GM19455 (cell line): ENCODE data around the gene TEX22.

Experiments used
- ATAC-seq: cut with Tn5 transposase; IDR thresholded peaks from one replicate; pipeline ENCODE4 v1.9.1; 2021; ENCODE audit not compliant: unreplicated experiment

The TEX22 gene

DNA sequence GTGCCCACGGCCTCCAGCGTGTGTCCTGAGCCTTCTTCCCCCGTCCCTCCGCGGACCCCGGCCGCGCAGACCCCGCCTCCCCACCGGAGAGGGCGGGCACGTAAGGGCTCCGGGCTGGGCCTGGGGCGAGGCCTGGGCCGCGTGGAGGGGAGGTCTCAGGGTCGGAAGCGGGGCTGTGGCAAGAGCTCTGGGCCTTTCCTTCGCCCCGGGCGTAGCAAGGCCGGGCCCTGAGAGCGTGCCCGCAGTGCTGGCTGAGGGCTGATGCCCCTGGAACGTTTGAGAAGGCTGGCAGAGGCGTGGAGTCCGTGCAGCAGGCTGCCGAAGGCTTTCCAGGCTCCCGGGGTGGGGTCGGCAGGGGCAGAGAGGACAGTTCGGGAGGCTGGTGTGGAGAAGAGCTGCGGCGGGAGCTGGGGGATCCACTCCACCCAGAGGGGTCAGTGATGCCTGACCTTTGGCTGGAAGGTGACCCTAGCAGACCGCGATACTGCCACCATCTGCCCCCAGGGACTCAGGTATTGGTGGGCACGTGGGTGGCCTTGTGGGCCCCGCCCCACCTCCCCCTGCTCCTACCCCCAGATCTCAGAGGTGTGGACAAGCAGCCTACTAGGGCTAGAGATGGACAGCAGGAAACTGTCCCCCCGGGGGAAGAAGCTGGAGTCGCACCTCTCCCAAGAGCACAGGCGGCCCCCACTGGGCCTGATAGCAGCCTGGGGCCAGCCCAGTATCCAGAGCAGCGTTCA, 558 bp downstream of the TEX22 start:
- peak; percentile 29 for ATAC-seq

DNA sequence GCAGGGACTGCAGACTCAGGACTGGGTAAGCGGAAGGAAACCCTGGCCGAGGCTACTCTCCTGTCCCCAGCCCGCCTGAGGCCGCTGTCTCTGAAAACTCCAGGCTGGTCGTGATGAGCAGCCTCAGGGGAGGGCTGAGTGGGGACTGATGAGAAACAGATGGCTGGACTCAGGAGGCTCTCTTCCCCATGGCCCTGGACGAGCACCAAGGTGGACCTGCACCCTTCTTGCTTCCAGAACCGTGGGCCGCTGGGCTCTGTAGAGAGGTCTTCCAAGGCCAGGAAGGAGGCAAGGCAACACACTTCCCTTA, 1.1 kb downstream of the TEX22 start:
- ATAC-seq = no peak

DNA sequence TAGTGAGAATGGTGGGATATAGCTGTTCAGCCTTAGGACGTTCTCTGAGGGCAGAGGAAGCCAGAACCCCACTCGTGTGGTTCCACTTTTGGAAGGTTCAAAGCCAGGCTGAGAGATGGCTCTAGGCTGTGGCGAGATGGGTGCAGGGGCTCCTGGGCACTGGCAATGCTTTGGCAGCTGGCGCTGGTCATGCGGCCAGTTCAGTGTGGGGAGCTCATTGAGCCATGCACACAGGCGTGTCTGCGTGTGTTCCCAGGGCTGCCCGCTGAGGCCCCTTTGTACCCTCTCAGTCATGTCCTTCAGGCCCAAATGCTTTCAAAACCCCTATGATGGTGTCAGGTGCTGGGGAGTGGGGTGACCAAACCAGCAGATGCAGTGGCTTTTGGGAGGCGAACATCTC, 1.7 kb downstream of the TEX22 start:
- ATAC-seq = no peak

DNA sequence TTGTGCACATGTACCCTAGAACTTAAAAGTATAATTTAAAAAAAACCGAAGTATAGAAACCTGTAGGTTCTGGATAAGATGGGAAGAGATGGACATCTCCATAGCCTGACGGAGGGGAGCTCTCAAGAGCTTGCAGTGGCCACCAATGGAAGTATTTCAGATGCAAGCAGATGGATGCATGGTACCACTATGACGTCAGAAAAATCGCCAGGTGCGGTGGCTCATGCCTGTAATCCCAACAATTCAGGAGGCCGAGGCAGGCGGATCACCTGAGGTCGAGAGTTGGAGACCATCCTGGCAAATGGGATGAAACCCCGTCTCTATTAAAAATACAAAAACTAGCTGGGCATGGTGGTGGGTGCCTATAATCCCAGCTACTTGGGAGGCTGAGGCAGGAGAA, 3.4 kb downstream of the TEX22 start:
- no peak for ATAC-seq

DNA sequence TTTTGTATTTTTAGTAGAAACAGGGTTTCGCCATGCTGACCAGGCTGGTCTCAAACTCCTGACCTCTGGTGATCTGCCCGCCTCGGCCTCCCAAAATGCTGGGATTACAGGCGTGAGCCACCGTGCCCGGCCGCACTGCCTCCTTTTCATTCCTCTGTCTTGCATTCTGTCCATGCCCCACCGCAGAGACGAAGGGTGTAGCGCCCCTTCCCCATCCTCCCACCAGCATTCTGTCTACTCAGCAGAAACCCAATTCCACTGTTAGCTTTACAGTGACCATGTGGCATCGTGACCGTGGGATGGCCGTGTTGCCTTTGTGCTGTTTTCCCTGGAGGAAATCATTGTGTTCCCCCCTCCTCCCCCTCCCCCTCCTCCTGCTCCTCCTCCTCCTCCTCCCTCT, 10.3 kb downstream of the TEX22 start:
- ATAC-seq = no peak

DNA sequence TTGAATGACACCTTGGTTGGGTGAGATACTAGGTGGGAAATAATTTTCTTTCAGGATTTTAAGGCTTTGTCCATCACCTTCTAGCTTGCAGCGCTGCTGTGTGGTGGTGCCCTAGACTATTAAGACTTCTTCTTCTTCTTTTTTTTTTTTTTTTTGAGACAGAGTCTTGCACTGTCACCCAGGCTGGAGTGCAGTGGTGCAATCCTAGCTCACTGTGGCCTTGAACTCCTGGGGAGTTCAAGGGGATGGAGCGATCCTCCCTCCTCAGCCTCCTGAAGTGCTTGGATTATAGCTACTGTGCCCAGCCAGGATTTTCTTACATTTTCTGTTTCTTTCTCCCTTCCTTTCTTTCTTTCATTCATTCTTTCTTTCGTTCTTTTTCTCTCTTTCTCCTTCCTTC, 11.0 kb downstream of the TEX22 start:
- no peak for ATAC-seq

DNA sequence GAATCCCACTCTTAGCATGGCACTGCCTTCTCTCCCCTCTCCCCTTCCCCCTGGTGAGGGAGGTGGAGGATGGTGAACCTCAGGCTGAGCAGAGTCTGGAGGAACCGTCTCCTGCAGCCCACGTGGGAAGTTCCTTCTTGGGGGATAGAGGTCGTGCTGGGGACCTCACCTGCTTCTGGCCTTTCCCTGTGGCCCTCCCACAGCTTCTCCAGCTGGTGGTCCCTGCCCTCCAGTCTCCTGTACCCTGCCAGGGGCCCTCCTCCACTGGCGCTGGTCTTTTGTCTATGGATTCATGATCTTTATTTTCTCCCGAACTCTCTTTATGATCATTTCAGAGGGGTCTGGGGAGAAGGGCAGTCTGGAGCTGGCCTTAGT, 12.3 kb downstream of the TEX22 start:
- no peak for ATAC-seq

DNA sequence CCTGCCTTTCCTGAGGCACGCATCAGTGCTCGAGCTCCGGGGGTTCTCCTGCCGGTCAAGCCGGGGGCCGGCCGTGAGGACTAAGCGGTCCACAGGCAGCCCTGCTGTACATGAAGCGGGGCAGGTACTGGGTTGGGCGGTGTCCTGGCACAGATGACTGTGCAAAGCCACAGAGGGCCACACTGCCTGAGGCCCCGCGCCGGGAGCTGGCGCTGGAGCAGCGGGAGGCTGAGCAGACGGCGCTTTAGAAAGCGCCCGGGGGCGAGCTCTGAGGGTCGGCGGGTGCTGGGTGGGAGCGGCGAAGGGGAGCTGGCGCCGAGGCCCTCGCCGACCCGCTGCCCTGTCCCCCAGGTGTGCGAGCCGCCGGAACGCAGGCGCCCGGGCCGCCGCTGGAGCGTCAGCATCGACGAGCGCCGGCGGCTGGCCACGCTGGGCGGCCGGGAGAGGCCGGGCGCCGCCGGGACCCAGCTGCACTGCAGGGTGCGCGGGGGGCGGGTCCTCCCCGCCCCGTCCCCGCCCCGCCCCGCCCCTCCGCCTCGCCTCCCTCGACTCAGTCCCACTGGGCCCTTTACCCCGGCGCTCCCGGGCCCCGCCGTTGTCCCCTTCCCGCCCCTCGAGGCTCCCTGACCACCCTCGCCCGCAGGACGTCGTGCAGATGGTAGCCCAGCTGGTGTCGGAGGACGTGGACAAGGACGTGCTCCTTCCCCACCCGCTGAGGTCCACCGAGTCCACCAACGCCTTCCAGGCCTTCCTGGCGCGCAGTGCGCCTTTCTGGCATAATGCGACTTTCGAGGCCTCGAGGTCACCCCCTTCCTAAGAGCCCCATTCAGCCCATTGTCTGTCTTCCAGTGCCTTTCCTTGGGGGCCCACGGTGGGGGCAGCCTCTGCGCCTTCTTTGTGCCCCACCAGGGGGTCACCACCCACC, 12.9 kb downstream of the TEX22 start:
- ATAC-seq = no peak

DNA sequence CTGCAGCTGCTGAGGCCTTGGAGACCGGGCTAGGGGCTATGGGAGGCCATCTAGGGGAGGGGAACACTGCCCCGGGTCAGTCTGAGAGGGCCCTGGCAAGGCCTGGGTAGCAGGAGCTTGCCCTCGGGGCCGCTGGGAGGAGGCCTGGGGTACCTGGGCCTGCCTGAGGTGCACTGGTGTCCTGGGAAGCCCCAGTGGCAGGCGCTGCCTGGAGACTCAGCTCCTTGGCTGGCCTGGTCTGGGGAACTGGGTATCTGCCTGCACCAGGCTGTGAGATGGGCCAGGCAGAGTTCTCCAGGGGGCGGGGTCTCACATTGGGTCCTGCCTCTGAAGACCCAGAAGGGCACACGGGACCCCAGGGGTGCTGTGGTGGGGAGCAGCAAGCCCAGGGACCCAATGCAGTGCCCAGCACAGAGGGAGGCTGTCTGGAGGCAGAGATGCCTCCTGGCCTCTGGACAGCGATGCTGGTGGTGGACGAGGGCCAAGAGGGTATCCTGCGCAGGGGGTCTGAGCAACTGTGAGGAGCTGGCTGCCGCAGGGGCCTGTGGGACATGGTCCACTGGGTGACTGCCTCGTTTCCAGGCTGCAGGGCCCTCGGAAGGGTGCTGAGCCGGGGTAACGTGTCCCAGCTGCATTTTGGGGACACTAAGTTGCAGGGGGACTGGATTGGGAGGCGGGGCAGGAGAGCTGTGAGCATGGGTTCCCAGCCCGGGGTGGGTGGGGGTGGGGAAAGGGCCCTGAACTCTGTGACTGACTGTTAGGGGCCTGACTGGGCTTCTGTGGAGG, 13.8 kb downstream of the TEX22 start:
- no peak for ATAC-seq

DNA sequence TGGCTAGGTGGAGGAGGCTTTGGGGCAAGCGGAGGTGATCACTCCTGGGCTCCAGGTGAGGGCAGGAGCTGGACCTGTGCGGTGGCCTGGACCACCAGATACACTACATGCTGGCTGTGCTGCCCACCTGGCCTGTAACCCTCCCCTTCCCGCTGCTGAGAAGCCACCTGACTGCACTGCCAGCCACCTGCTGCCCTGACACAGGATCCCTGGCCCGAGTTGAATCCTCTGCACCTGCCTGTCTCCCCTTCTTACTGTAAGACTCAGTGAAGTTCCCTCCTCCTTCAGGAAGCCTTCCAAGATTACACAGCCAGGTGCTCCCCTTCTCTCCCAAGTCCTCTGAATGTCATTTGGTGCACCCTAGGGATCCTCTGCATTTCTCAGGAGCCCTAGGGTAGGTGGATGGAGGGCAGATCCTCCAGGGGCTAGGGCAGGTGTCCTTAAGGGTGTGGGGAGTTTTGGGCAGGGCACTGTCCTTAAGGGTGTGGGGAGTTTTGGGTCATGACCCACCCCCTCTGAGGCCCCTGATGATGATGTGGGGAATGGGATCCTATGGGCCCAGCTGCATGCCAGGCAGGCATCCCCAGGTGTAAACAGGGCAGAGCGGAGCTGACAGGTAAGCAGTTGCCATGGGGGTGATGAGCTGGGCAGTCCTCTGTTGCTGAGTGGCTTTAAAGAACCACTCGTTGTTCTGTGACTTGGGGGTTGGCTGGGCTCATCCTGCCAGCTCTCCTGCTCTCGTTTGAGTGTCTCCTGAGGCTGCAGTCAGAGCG, 14.6 kb downstream of the TEX22 start:
- no peak for ATAC-seq

DNA sequence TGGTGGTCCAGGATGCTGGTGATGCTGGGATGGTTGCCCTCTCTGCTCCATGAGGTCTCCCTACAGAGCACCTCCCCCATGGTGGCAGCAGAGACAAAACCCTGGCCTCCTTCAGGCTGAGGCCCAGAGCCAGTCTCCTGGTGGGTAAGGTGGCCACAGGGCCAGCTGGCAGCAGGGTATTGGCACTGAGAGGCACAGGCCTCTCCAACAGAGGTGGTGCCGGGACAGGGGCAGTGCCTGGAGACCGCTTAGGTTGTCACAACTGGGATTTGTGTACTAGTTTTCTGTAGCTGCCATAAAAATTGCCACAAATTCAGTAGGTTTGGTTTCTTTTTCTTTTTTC, 15.2 kb downstream of the TEX22 start:
- no peak for ATAC-seq

DNA sequence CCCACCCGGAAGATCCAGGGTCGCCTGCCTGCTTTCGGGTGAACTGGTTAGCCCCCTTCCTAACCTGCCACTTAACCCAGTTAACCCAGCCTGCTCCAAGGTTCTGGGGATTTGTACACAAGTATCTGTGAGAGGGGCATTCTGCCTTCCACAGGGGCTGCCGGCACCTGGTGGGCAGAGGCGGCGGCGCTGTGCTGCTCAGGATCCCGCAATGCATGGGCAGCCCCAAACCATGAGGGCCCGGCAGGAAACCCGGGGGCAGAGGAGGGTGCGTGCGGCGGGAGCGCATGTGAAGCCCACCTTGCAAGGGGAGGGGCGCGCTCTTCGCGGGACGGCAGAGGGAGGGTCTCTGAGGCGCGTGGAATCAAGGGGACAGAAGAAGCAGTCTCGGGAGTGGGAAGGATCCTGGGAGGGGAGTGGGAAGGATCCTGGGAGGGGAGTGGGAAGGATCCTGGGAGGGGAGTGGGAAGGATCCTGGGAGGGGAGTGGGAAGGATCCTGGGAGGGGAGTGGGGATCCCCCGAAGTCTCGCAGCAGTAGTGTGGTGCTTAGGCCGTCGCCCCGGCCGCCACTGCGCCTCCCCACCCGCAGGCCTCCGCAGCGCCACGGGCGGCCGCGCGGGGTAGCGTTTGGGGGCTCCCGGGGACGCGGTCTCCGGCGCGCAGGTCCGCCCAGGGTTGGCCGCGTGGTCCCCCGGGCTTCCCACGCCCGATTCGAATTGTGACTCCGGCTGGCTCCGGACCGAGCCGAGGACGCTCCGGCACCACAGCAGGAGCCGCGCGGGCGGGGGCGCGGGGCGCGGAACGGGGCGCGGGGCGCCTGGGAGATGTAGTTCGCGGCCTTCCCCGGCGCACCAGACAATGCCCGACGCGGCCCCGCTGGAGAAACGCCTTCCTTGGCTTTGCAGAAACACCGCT, 16.4 kb downstream of the TEX22 start:
- peak; percentile 62 for ATAC-seq

DNA sequence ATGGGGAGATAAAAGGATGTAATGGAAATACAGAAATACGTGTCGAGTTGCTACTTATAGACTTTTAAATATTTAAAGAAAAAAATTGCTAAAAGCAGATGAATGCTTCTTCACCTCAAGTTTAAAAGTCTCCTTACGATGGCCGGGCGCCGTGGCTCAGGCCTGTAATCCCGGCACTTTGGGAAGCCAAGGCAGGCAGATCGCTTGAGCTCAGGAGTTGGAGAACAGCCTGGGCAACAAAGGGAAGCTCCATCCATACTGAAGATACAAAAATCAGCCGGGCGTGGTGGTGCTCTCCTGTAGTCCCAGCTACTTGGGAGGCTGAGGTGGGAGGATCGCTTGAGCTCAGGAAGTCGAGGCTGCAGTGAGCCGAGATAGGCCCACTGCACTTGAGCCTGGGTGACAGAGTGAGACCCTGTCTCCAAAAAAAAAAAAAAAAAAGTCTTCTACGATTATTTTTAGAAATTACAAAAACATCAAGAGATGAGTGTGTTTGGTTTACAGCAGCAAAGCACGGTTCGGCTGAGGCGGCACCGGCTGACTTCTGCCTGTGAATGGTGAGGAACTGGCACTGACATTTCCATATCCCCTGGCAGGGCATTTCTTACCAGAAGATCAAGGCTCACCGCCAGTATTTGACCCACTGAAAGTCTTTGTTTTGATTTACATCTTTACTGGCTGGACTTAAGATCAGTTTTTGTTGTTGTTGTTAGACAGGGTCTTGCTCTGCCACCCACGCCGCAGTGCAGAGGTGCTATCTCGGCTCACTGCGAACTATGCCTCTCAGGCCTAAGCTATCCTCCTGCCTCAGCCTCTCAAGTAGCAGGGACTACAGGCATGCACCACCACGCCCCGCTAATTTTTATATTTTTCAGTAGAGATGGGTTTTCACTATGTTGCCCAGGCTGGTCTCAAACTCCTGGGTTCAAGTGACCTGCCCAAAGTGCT, 17.4 kb downstream of the TEX22 start:
- ATAC-seq = no peak

DNA sequence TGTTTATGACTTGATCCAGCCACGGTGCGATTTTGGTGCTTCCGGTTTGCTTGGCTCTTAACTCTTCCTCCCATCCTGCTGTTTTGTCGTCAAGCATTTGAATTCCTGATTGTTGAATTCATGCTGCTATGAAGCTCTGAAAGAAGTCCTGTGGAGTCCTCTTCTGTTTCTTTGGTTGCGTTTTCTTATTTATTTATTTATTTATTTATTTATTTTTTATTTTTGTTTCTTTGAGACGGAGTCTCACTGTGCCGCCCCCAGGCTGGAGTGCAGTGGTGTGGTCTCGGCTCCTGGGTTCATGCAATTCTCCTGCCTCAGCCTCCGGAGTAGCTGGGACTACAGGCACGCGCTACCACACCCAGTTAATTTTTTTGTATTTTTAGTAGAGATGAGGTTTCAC, 18.3 kb downstream of the TEX22 start:
- ATAC-seq = no peak

DNA sequence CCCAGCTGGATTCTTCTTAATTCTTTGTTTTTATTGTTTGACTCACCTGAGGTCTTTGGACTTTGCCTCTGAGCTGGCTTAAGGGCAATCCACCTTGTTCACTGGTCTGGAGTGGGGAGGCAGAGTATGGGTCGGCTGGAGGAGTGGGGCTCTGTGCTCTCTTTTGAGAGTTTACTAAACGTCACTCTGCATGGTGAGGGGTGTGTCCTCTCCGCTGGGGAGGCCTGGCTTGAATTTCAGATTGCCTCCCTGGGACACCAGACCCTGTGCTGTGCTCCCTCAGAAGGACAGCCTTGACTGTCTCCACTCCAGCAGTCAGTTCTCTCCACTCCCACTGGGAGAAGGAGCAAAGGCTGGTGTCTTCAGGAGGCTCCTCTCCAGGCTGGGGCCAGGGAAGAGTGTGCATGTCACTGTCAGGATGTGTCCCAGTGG, 19.4 kb downstream of the TEX22 start:
- no peak for ATAC-seq

DNA sequence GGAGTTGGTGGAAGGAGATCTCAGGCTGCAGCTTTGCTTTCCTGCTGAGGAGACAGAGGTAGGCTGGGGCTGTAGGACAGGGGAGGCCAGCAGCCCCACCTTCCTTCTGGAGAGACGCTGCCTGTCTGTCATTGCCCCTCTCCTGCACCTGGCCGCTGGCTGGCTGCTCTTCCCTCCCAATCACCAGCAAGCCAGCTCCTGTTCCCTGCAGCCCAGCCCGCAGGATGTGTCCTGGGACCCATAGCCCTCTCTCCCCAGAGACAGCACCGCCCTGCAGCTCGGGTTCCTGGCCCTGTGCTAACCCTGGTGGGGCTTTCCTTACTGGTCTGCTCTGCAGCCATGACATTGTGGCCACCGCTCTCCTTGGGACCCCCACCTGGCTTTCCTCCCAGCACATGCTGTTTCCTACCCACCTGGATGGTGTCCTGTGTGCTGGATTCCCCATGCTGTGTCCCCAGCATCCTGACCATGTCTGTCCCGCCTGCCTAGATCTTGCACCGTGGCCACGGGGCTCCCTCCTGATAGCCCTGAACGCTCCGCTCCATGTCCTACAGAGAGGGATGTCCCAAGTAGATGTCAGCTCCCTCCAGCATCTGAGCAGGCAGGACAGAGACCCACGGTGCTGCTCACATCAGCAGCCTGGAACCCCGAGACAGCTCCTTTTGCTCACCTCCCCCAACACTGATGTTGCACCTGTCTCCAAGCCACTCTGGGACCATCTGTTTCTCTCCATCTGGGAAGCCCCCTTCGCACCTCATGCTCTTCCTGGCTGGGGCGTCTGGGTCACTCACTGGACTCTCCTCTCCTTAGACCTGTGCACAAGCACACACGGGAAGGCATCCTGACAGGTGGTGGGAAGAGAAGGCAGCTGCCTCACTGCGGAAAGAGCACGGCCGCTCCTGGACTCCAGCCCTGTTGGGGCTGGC, 20.2 kb downstream of the TEX22 start:
- ATAC-seq = no peak

DNA sequence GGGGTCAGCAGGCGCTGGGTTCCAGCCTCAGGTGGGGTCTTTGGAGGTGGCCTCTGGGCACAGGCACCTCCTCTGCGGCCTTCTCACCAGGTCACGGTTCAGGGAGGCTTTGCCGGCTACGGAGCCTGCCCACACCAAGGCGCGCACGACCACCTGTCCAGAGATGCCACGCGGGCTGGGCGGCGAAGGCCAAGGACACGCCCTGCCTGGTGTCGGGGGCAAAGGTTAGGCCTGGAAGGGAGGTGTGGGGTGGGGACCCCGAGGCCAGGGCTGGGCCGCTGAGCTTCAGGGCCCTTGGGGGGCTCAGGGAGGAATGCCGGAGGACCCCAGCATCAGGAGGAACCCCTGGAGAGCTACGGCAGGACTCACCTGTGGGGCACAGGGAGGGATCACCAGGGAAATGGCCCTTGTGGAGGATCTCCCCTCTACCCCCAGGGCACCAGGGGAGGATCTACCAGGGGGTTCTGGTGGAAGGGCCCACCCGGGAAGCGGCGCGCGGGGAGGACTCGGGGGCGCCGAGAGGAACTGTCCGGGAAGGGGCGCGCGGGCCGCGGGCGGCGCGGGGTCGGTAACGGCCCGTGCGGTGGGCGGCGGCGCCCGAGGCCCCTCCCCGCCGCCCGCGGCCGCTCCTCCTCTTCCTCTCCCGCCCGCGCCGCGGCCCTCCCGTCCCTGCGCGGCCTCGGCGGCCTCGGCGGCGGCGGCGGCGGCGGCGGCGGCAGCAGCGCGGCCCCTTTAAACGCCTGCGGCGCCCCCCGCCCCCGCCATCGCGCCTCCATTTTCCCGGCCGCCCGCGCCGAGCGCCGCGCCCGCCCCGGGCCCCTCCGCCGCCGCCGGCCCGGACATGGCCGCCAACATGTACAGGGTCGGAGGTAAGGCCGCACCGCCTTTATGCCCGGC, 21.1 kb downstream of the TEX22 start, which contains the start of gene MTA1:
MTA1 (plus strand) TSS at position 633 of the 897 bp plus-strand sequence; CDS start at position 842, 209 bp downstream.
- ATAC-seq = peak; percentile 51
